HG03571 (cell line): ENCODE measurements around the gene RAET1G.

Source experiments
- ATAC-seq: cut with Tn5 transposase; IDR thresholded peaks from one replicate; pipeline ENCODE4 v1.9.1; 2021; ENCODE audit not compliant: unreplicated experiment

The RAET1G gene

DNA sequence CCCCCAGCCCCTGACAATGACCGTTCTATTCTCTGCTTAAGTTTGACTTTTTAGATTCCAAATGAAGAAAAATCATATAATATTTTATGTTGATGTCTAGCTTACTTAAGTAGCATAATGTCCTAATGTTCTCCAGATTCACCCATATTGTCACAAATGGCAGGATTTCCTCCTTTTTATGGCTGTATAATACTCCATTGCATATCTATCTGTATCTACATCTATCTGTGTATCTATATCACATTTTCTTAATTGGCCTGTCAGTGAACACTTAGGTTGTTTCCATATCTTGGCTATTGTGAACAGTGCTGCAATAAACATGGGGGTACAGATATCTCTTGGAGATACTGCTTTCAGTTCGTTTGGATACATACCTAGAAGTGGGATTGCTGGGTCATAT lies 51.7 kb downstream of the RAET1G start:
- no peak for ATAC-seq

DNA sequence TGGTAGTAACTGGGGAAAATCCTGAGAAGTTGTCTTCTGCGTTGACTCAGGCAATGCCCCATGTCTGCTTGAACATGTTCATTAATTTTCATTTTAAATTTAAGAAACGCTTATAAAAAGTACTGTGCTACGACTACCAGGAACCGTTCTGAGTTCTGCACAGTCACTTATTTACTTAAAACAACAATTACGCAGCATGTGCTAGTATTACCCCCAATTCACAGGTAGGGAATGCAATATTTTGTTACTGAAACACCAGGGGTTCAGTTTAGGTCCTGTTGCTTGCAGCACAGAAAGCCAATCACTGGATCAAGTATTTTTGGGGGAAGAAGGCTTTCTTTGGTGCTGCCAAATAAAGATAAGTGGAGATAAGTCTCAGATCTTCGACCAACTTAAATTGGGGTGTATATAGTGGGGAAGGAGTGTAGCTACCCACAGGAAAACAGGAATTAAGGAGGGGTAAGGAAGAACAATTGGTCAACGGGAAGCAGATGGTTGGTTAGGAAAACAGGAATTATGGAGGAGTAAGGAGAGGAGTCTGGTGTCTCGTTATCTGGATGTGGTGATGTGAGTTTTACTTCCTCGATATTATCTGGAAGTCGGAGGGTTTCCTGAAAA lies 53.5 kb downstream of the RAET1G start:
- no peak for ATAC-seq

DNA sequence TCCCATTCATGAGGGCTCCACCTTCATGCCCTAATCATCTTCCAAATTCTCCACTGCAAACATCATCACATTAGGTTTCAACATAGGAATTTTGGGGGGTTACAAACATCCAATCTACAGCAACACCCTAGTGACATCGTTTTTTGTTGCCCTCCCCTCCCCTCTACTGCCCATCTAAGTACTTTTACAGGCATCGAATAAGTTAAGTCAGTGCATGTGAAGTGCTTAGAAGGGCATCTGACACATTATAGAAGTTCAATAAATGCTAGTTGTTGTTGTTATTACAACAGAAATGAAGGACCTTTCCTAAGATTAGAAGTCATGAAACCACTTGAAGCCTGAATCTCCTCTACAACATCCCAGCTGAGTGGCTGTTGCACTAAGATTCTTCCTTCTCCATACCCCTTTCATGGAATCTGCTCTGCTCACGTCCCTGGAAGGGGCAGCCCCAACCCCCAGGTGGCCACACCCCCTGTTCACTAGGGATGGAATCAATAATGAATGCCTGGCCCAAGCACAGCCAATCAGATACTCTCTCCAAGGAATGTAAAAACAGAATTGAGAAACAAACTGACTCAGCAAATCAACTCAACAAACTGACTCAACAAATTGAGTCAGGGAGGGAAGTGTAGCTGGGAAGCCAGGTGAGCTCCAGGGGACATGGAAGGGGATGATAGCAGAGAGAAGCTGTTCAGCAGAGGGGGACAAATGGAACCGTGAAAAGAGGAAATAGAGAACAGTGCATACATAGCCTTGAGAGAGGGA lies 54.9 kb downstream of the RAET1G start:
- ATAC-seq, result no peak
